Renal cortex interstitium (tissue), 15 donors: ENCODE data around the gene SLC29A1. TPM values are rescaled to one million over a fixed set of nuclear protein-coding genes. Genes with fewer than 3 reads are reported as not detected.
"Not testable (repeated sequence)": the region's sequence is repeated elsewhere in the genome, so short reads cannot be mapped to it uniquely, and the experiment has no call there.

Experiments
- DNase-seq, 11 donors: peaks; one replicate each; pipeline ENCODE4 v3.0.0-alpha.2; 2013; ENCODE audit warnings: low read depth in 9 of 11, low spot score in 4 of 11; ENCODE audit errors: extremely low read depth in 1 of 11
- long read RNA-seq, 16 experiments: transcript quantifications; one replicate each; lab custom pipeline, GENCODE V29; 2026
- polyA plus RNA-seq, 3 donors: library from polyadenylated mRNA; unstranded; fragments of 120-200 nt; gene quantifications; one replicate each; pipeline ENCODE4 v1.2.1, GENCODE V29; 2013; ENCODE audit not compliant: insufficient read length in 3 of 3

The SLC29A1 gene
- 10 to 100 TPM; 29.5 to 36.6 (median 34.3) TPM for polyA plus RNA-seq
- long read RNA-seq, donor 1, partial matches to known transcripts: 0 of 3 reads
- long read RNA-seq, donor 1, other reads (novel, unspliced or antisense): 0 of 3 reads
- long read RNA-seq, donor 2, partial matches to known transcripts: 0 of 3 reads
- long read RNA-seq, donor 2, other reads (novel, unspliced or antisense): 0 of 3 reads
- long read RNA-seq, donor 3, transcript SLC29A1-209 (13 exons, 2,318 nt): major isoform, 5 of 26 reads
- long read RNA-seq, donor 3, partial matches to known transcripts: 17 of 26 reads
- long read RNA-seq, donor 3, other reads (novel, unspliced or antisense): 0 of 26 reads
- long read RNA-seq, donor 4, partial matches to known transcripts: 0 of 7 reads
- long read RNA-seq, donor 4, other reads (novel, unspliced or antisense): 0 of 7 reads
- long read RNA-seq, donor 5: 0 reads
- long read RNA-seq, donor 6, partial matches to known transcripts: 0 of 6 reads
- long read RNA-seq, donor 6, other reads (novel, unspliced or antisense): 0 of 6 reads
- long read RNA-seq, donor 7, partial matches to known transcripts: 19 of 25 reads
- long read RNA-seq, donor 7, other reads (novel, unspliced or antisense): 0 of 25 reads
- long read RNA-seq, donor 8: 0 reads
- long read RNA-seq, donor 9, transcript SLC29A1-209 (13 exons, 2,318 nt): major isoform, 9 of 12 reads
- long read RNA-seq, donor 9, partial matches to known transcripts: 0 of 12 reads
- long read RNA-seq, donor 9, other reads (novel, unspliced or antisense): 0 of 12 reads
- long read RNA-seq, donor 10, partial matches to known transcripts: 10 of 11 reads
- long read RNA-seq, donor 10, other reads (novel, unspliced or antisense): 0 of 11 reads
- long read RNA-seq, donor 11, transcript SLC29A1-209 (13 exons, 2,318 nt): major isoform, 8 of 17 reads
- long read RNA-seq, donor 11, partial matches to known transcripts: 5 of 17 reads
- long read RNA-seq, donor 11, other reads (novel, unspliced or antisense): 0 of 17 reads
- long read RNA-seq, donor 12: 0 reads
- long read RNA-seq, donor 13: 0 reads
- long read RNA-seq, donor 14, transcript SLC29A1-209 (13 exons, 2,318 nt): major isoform, 7 of 16 reads
- long read RNA-seq, donor 14, partial matches to known transcripts: 7 of 16 reads
- long read RNA-seq, donor 14, other reads (novel, unspliced or antisense): 0 of 16 reads
- long read RNA-seq, donor 15, partial matches to known transcripts: 0 of 3 reads
- long read RNA-seq, donor 15, other reads (novel, unspliced or antisense): 0 of 3 reads
- long read RNA-seq, donor 16, transcript SLC29A1-209 (13 exons, 2,318 nt): major isoform, 12 of 14 reads
- long read RNA-seq, donor 16, partial matches to known transcripts: 0 of 14 reads
- long read RNA-seq, donor 16, other reads (novel, unspliced or antisense): 0 of 14 reads

GRCh38 chr6:44223319-44224028 is at the start of gene SLC29A1:
SLC29A1 (plus strand) TSS chr6:44223595; CDS start chr6:44227314, 3,719 bp downstream.
- DNase-seq: no peak

- DNase-seq: no peak
Measured at GRCh38 chr6:44176130-44176761, 47.1 kb upstream of the SLC29A1 start.

- no peak for DNase-seq
Measured at GRCh38 chr6:44176762-44177509, 46.5 kb upstream of the SLC29A1 start.

GRCh38 chr6:44177691-44178423 is 45.5 kb upstream of the SLC29A1 start:
- DNase-seq: no peak

- no peak for DNase-seq
Measured at GRCh38 chr6:44178424-44179071, 44.8 kb upstream of the SLC29A1 start.

DNA sequence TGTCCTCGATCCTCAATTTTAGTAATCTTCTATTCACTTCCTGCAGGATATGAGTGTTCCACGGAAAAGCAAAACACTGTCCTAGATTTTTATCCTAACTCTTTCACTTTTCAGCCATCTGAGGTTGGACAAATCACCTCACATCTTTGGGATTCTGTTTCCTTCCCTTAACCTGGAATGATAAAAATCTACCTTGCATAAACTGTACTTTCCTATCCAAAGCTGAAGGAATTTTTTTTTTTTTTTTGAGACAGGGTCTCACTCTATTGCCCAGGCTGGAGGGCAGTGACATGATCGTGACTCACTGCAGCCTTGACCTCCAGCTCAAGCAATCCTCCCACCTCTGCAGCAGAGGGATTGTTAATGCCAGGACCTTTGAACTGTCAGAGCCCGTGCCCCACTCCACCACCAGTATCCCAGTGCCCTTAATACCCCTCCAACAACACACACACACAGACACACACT is 44.3 kb upstream of the SLC29A1 start:
- DNase-seq: no peak

DNA sequence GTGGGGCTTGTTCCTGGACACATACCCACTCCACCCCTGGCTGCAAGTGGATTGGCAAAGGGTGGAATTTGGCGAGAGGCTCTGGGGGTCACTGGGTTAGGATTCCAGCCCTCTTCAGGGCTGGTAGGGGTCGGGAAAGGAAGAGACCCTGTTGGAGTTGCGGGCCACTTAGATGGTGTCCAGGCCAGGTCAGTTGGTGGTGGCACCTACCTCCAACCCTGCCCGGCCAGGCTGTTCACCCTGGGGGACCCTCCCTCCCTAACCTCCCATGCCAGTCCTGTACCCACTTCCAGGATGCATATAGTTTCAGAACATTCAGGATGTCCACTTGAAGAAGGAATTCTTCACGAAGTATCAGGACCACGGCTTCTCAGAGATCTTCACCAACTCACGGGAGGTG is 43.7 kb upstream of the SLC29A1 start:
- DNase-seq: no peak

GRCh38 chr6:44180406-44180805 is 43.0 kb upstream of the SLC29A1 start:
- DNase-seq: no peak

DNA sequence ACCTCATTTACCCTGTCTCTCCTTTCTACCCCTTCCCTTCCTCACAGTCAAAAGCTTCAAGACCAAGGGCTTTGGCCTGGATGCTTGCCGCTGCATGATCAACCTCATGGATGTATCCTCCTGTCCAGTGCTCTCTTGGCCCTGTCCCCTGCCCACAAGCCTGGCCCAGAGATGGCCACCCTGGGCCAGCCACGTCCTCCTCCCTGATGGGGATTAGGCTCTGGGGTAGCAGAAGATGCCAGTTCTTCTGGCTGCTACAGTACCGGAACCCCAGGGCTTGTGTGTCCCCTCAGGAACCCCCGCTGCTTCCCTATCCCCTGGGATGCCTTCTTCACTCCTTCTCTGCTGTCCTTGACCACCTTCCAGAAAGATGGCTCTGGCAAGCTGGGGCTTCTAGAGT is 42.5 kb upstream of the SLC29A1 start:
- no peak for DNase-seq

DNA sequence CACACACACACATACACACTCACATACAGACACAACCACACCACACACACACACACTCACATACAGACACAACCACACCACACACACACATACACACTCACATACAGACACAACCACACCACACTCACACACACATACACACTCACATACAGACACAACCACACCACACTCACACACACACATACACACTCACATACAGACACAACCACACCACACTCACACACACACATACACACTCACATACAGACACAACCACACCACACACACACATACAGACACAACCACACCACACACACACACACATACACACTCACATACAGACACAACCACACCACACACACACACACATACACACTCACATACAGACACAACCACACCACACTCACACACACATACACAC is 41.6 kb upstream of the SLC29A1 start:
- DNase-seq: not testable (repeated sequence)

DNA sequence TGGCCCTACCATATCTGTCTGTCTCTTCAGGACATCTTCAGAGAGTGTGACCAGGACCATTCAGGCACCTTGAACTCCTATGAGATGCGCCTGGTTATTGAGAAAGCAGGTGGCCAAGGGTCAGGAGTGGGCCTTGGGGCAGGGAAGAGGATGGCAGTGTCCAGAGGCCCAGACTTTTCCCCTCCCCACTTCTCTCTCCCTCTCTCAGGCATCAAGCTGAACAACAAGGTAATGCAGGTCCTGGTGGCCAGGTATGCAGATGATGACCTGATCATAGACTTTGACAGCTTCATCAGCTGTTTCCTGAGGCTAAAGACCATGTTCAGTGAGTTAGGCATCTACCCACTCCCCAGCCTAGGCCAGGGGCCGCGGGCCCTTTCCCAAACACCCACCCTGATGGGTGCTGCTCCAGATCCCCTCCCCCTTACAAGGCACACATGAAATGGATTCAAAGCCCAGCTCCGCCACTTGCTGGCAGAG is 40.4 kb upstream of the SLC29A1 start:
- DNase-seq: no peak

DNA sequence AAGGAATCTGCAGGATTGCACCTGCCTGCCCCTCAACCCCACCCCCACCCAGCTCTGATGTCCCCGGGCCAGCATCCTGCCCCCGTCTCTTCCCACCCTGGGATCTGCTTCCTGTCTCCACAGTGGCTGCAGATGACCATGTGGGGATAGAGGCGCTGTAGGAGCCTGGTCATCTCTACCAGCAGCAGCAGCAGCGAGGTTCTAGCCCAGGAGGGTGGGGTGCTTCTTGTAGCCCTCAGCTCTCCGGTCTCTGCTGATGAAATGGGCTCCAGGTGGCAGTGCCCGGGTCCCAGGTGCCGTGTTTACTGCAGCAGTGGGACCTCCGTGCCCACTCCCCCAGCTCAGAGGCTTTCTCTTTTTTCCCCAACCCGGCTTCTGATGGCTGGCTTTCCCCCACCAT is 39.6 kb upstream of the SLC29A1 start:
- no peak for DNase-seq

- DNase-seq: not testable (repeated sequence)
Measured at GRCh38 chr6:44185356-44185755, 38.0 kb upstream of the SLC29A1 start.

DNA sequence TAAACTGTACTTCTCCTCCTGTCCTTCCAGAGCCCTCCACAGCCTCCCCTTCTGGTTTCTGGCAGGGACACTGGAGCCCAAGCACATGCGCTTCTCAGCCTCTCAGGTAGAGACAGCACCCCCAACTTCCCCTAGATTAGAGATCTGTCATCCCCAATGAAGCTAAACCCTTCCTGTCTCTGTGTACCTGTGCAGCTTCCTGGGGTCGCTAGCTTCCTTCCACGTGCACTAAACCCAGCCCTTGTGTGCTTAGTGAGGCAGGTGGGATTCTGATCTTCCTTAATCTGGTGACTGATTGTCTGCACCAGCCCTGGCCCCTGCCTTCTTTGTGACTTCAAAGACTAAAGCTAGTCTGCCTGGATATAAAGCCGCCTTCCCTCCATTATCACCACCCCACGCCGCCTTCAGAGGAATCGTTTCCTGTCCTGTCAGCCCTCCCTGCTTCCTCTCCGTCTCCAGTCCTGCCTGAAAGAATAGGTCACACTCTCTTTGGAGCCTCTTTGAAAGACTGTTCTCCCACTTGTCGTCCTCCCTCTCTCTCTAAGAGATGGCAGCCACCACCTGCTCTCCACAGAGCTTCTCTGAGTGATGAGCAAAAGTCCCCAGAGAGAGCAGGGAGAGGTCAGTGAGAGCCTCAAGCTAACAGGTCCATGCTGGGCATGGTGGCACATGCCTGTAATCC is 37.3 kb upstream of the SLC29A1 start:
- DNase-seq: no peak

GRCh38 chr6:44186635-44187025 is 36.8 kb upstream of the SLC29A1 start:
- no peak for DNase-seq
